ENCODE data around the gene SOCS6.
"Not testable (repeated sequence)": the region's sequence is repeated elsewhere in the genome, so short reads cannot be mapped to it uniquely, and the experiment has no call there.

The SOCS6 gene

GRCh38 chr18:70355620-70356385, 67.0 kb downstream of the SOCS6 start:
- no peak overlapping the region for H3K4me3 ChIP-seq (ENCODE audit: low read length)
- no peak for DNase-seq (ENCODE audit: low read depth)
- TF ChIP-seq CTCF (conservative IDR thresholded peaks at IDR 0.05; ENCODE audit: low read depth, low read length): no peak

- H3K4me3 ChIP-seq (ENCODE audit: low read length): not testable (repeated sequence)
- DNase-seq (ENCODE audit: low read depth): peak; percentile 52
Measured at GRCh38 chr18:70358105-70358406, 69.2 kb downstream of the SOCS6 start.

- H3K4me3 ChIP-seq (ENCODE audit: low read length): no peak overlapping the region
- no peak for TF ChIP-seq CTCF (conservative IDR thresholded peaks at IDR 0.05; ENCODE audit: low read depth, low read length)
- no peak for DNase-seq (ENCODE audit: low read depth)
Measured at GRCh38 chr18:70359071-70359470, 70.2 kb downstream of the SOCS6 start.

- no peak for DNase-seq (ENCODE audit: low read depth)
- H3K4me3 ChIP-seq (ENCODE audit: low read length): no peak overlapping the region
- no peak for TF ChIP-seq CTCF (conservative IDR thresholded peaks at IDR 0.05; ENCODE audit: low read depth, low read length)
Measured at GRCh38 chr18:70362258-70362657, 73.4 kb downstream of the SOCS6 start.

GRCh38 chr18:70363861-70364260, 75.0 kb downstream of the SOCS6 start:
- no peak for DNase-seq (ENCODE audit: low read depth)
- H3K4me3 ChIP-seq (ENCODE audit: low read length): no peak overlapping the region

GRCh38 chr18:70365361-70365760, 76.5 kb downstream of the SOCS6 start:
- DNase-seq (ENCODE audit: low read depth): no peak
- TF ChIP-seq CTCF (conservative IDR thresholded peaks at IDR 0.05; ENCODE audit: low read depth, low read length): no peak

More at GRCh38 chr18:70363861-70364260, 75.0 kb downstream of the SOCS6 start:
- no peak for TF ChIP-seq CTCF (conservative IDR thresholded peaks at IDR 0.05; ENCODE audit: low read depth, low read length)

GRCh38 chr18:70366174-70366573, 77.3 kb downstream of the SOCS6 start:
- DNase-seq (ENCODE audit: low read depth): peak; percentile 46
- TF ChIP-seq CTCF (conservative IDR thresholded peaks at IDR 0.05; ENCODE audit: low read depth, low read length): no peak
- H3K4me3 ChIP-seq (ENCODE audit: low read length): no peak overlapping the region

More at GRCh38 chr18:70365361-70365760, 76.5 kb downstream of the SOCS6 start:
- H3K4me3 ChIP-seq (ENCODE audit: low read length): no peak overlapping the region
